WTC11 (cell line): ENCODE data around the gene RIC8A.

ENCODE experiments used
- CREM ChIP-seq: sonication (generic); formaldehyde crosslinking; IDR thresholded peaks from 2 replicates; pipeline ENCODE4 v1.8.1; 2022; ENCODE audit warnings: mild to moderate bottlenecking, missing genetic modification reagents, moderate library complexity
- CTCF ChIP-seq: fragments of 200-600 bp; IDR thresholded peaks from 2 replicates; pipeline ENCODE4 v1.8.0; 2022; ENCODE audit warnings: antibody characterized with exemption
- ELF4 ChIP-seq: sonication (generic); formaldehyde crosslinking; IDR thresholded peaks from 2 replicates; pipeline ENCODE4 v1.8.1; 2022; ENCODE audit warnings: low read depth, mild to moderate bottlenecking, moderate library complexity, missing genetic modification reagents
- JUN ChIP-seq: sonication (generic); formaldehyde crosslinking; IDR thresholded peaks from 2 replicates; pipeline ENCODE4 v1.8.0; 2023; ENCODE audit warnings: mild to moderate bottlenecking, missing genetic modification reagents
- NFYB ChIP-seq: sonication (generic); formaldehyde crosslinking; conservative IDR thresholded peaks from 2 replicates; pipeline ENCODE4 v1.8.0; 2022; ENCODE audit warnings: low read depth, missing genetic modification reagents
- SP1 ChIP-seq: sonication (generic); formaldehyde crosslinking; conservative IDR thresholded peaks from 2 replicates; pipeline ENCODE4 v1.8.1; 2022; ENCODE audit warnings: missing genetic modification reagents
- TEAD4 ChIP-seq: sonication (generic); formaldehyde crosslinking; IDR thresholded peaks from 2 replicates; pipeline ENCODE4 v1.8.0; 2022; ENCODE audit warnings: mild to moderate bottlenecking, missing genetic modification reagents
- USF2 ChIP-seq: sonication (generic); formaldehyde crosslinking; IDR thresholded peaks from 2 replicates; pipeline ENCODE4 v1.8.1; 2023; ENCODE audit warnings: mild to moderate bottlenecking, missing genetic modification reagents, moderate library complexity
- ZNF263 ChIP-seq: sonication (generic); formaldehyde crosslinking; IDR thresholded peaks from 2 replicates; pipeline ENCODE4 v1.8.1; 2022; ENCODE audit warnings: low read depth, mild to moderate bottlenecking, moderate library complexity, missing genetic modification reagents
- ZNF416 ChIP-seq: fragments of 250-450 bp; sonication (Bioruptor Pico); IDR thresholded peaks from 2 replicates; pipeline ENCODE4 v1.9.0; 2021; ENCODE audit warnings: mild to moderate bottlenecking, inconsistent platforms
- ZNF512 ChIP-seq: sonication (generic); formaldehyde crosslinking; IDR thresholded peaks from 2 replicates; pipeline ENCODE4 v1.8.1; 2022; ENCODE audit warnings: missing genetic modification reagents, borderline replicate concordance
- ZSCAN18 ChIP-seq: fragments of 250-450 bp; sonication (Bioruptor Pico); IDR thresholded peaks from 2 replicates; pipeline ENCODE4 v2.1.2; 2022; ENCODE audit warnings: mild to moderate bottlenecking, moderate library complexity

GRCh38 chr11:244376-244775, 36.9 kb downstream of the RIC8A start:
- TF ChIP-seq CTCF (no peak), JUN (CRISPR knock-in tag) (no peak), ZNF263 (CRISPR knock-in tag) (no peak), TEAD4 (CRISPR knock-in tag) (no peak), ZNF512 (no peak), ZNF416 (CRISPR knock-in tag) (no peak), ELF4 (CRISPR knock-in tag) (no peak), USF2 (no peak), ZSCAN18 (CRISPR knock-in tag) (no peak), NFYB (CRISPR knock-in tag) (no peak), SP1 (no peak), CREM (CRISPR knock-in tag) (no peak)
